Measurements from ENCODE around the gene RAX2. TPM values are rescaled to one million over a fixed set of nuclear protein-coding genes. Genes with fewer than 3 reads are reported as not detected.

RAX2 gene
- total RNA-seq (not detected), polyA plus RNA-seq (under 1 TPM in 1 of 2 donors, not detected in 1; 0.01 TPM)
- long read RNA-seq, donor 1 = 0 reads
- long read RNA-seq, donor 2 = 0 reads
- long read RNA-seq, donor 3 = 0 reads
- long read RNA-seq, donor 4 = 0 reads
- long read RNA-seq, donor 5 = 0 reads

DNA sequence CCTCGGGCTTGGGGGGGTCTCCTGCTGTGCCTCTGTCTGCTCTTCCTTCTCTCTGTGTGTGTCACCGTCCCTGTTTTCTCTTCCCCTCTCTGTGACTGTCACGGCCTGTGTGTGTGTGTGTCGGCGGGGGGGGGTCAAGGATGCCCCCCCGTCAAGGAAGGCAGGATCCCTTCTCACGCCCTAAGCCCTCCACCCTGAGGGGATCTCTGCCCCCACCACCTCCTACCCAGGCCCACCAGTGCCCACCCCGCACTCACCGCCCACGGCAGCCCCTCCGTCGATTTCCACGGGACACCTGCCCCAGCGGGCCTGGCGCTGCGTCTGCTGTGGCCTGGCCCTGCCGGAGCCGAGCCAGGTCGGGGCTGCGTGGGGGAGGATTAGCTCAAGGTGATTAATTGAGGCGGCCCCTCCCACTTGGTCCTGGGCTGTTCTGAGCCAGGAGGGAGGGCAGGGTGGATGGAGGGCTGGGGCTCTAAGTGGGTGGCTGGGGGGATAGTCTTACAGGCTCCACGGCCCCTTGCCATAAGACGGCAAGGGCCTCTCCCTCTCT is at the start of gene RAX2:
Gene RAX2, minus strand, starts transcription at position 323 of the 550 bp plus-strand sequence. CDS start 486 bp downstream, outside the sequence.
- H3K36me3 ChIP-seq (ENCODE audit: control insufficient read depth in 4 of 4, insufficient read depth in 4 of 4, low read length in 4 of 4) = peaks cover 0 to 18% (median 0%) of the 10 kb centered on the region in 4 donors
- no peak for ATAC-seq (ENCODE audit: insufficient read depth, low FRiP score)

DNA sequence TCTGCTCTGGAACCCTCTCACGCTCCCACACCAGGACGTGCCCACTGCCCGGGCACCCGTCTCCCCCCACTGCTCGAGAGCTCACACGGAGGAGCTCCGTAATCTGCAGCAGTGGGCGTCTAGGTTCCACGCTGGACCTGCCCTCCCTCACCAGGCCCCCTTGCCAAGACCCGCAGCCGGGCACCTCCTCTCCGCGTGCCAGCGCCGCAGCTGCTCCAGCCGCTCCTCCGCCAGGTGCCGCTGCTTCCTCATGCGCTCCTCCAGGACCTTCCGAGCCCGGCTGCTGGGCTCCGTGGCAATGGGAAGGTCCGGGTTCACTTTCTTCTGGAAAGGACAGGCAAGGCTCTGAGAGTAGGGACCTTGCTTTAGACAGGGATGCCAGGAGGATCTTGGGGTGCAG is 49.1 kb upstream of the RAX2 start:
- H3K9ac ChIP-seq (ENCODE audit: insufficient read depth in 1 of 2, low read length in 2 of 2) = no peak overlapping the region
- ATAC-seq (ENCODE audit: insufficient read depth, low FRiP score) (no peak), DNase-seq (no peak)
- WGBS, 2 donors = 91% methylated on average over 23 of the region's 23 CpGs
- H3K36me3 ChIP-seq (ENCODE audit: control insufficient read depth in 4 of 4, insufficient read depth in 4 of 4, low read length in 4 of 4) = no peaks in the 10 kb centered on the region
- H3K4me1 ChIP-seq (ENCODE audit: control insufficient read depth in 5 of 5, insufficient read depth in 5 of 5, low read length in 5 of 5) = peaks cover 0 to 6% (median 0%) of the 10 kb centered on the region in 5 donors
- no peak overlapping the region for H3K4me3 ChIP-seq
- H3K27me3 ChIP-seq (ENCODE audit: control insufficient read depth in 3 of 3, insufficient read depth in 3 of 3, low read length in 2 of 3) = no peaks in the 10 kb centered on the region
- no peak overlapping the region for H3K27ac ChIP-seq (ENCODE audit: low read depth in 1 of 2, low read length in 1 of 2)
- H3K9me3 ChIP-seq (ENCODE audit: control insufficient read depth in 4 of 4, insufficient read depth in 3 of 4, low read length in 3 of 4) = peaks cover 0 to 2% (median 0%) of the 10 kb centered on the region in 4 donors
- TF ChIP-seq, protein P1, sequence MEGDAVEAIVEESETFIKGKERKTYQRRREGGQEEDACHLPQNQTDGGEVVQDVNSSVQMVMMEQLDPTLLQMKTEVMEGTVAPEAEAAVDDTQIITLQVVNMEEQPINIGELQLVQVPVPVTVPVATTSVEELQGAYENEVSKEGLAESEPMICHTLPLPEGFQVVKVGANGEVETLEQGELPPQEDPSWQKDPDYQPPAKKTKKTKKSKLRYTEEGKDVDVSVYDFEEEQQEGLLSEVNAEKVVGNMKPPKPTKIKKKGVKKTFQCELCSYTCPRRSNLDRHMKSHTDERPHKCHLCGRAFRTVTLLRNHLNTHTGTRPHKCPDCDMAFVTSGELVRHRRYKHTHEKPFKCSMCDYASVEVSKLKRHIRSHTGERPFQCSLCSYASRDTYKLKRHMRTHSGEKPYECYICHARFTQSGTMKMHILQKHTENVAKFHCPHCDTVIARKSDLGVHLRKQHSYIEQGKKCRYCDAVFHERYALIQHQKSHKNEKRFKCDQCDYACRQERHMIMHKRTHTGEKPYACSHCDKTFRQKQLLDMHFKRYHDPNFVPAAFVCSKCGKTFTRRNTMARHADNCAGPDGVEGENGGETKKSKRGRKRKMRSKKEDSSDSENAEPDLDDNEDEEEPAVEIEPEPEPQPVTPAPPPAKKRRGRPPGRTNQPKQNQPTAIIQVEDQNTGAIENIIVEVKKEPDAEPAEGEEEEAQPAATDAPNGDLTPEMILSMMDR (IDR thresholded peaks at IDR 0.05; ENCODE audit: control extremely low read depth, extremely low read depth) = no peak

More for the DNA sequence above, at the start of gene RAX2:
- Histone ChIP-seq H3K27me3 (ENCODE audit: control insufficient read depth in 3 of 3, insufficient read depth in 3 of 3, low read length in 2 of 3) (no peaks in the 10 kb centered on the region), H3K27ac (ENCODE audit: low read depth in 1 of 2, low read length in 1 of 2) (no peak within 1 kb of the TSS), H3K9ac (ENCODE audit: insufficient read depth in 1 of 2, low read length in 2 of 2) (no peak within 1 kb of the TSS), H3K4me3 (no peak within 1 kb of the TSS), H3K4me1 (ENCODE audit: control insufficient read depth in 5 of 5, insufficient read depth in 5 of 5, low read length in 5 of 5) (no peaks in the 10 kb centered on the region), H3K9me3 (ENCODE audit: control insufficient read depth in 4 of 4, insufficient read depth in 3 of 4, low read length in 3 of 4) (no peaks in the 10 kb centered on the region)
- TF ChIP-seq, protein P1 (IDR thresholded peaks at IDR 0.05; ENCODE audit: control extremely low read depth, extremely low read depth) = no peak
- 56 to 61% methylated on average over 23 of the region's 23 CpGs for WGBS, 2 donors
- no peak for DNase-seq

DNA sequence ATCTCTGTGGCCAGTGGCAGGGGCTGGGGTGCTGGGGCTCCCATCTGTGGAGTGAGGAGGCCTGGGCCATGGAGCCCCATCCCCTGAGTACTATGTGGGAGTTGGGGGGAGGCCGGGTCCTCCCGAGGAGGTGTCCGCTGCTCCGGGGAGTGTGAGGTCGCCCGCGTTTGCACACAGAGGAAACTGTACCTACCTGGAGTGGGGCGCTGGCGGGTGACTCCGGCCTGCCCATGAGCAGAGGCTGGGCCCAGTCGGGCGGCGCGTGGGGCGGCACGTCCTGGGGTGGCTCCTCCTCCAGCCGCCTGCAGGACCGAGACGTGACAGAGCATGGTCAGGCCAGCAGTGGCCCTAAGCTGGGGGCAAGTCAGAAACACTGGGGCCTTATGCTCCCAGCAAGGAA is 48.0 kb upstream of the RAX2 start:
- DNase-seq (no peak), ATAC-seq (ENCODE audit: insufficient read depth, low FRiP score) (no peak)
- Histone ChIP-seq H3K36me3 (ENCODE audit: control insufficient read depth in 4 of 4, insufficient read depth in 4 of 4, low read length in 4 of 4) (no peaks in the 10 kb centered on the region), H3K27ac (ENCODE audit: low read depth in 1 of 2, low read length in 1 of 2) (no peak overlapping the region), H3K9me3 (ENCODE audit: control insufficient read depth in 4 of 4, insufficient read depth in 3 of 4, low read length in 3 of 4) (peaks cover 0 to 2% (median 0%) of the 10 kb centered on the region in 4 donors), H3K27me3 (ENCODE audit: control insufficient read depth in 3 of 3, insufficient read depth in 3 of 3, low read length in 2 of 3) (no peaks in the 10 kb centered on the region), H3K4me1 (ENCODE audit: control insufficient read depth in 5 of 5, insufficient read depth in 5 of 5, low read length in 5 of 5) (peaks cover 0 to 6% (median 0%) of the 10 kb centered on the region in 5 donors), H3K9ac (ENCODE audit: insufficient read depth in 1 of 2, low read length in 2 of 2) (no peak overlapping the region), H3K4me3 (no peak overlapping the region)
- TF ChIP-seq, protein P1 (IDR thresholded peaks at IDR 0.05; ENCODE audit: control extremely low read depth, extremely low read depth) = no peak
- 88% methylated on average over 17 to 19 of the region's 19 CpGs for WGBS, 2 donors

Data from lung (tissue), 16 donors.